HEK293 (cell line): ENCODE measurements around the gene HDHD3.

Experiments used
- BCL11B ChIP-seq: fragments of 450-650 bp; formaldehyde crosslinking; IDR thresholded peaks from 2 replicates; pipeline ENCODE4 v1.5.1; 2016; ENCODE audit warnings: low read depth, missing biosample characterization, missing genetic modification characterization
- GFI1B ChIP-seq: fragments of 450-650 bp; formaldehyde crosslinking; IDR thresholded peaks from 2 replicates; pipeline ENCODE4 v1.5.1; 2016; ENCODE audit warnings: missing biosample characterization, missing genetic modification characterization
- GLIS1 ChIP-seq: fragments of 450-650 bp; formaldehyde crosslinking; IDR thresholded peaks from 2 replicates; pipeline ENCODE4 v1.5.1; 2016; ENCODE audit warnings: missing biosample characterization, missing genetic modification characterization
- KLF7 ChIP-seq: fragments of 450-650 bp; formaldehyde crosslinking; IDR thresholded peaks from 2 replicates; pipeline ENCODE4 v1.5.1; 2016; ENCODE audit warnings: missing biosample characterization, missing genetic modification characterization, borderline replicate concordance
- PRDM6 ChIP-seq: fragments of 450-650 bp; formaldehyde crosslinking; IDR thresholded peaks from 2 replicates; pipeline ENCODE4 v1.5.1; 2017; ENCODE audit warnings: missing biosample characterization, missing genetic modification characterization
- SP3 ChIP-seq: fragments of 450-650 bp; formaldehyde crosslinking; IDR thresholded peaks from 2 replicates; pipeline ENCODE4 v1.5.1; 2016; ENCODE audit warnings: missing biosample characterization, missing genetic modification characterization
- TCF7L2 ChIP-seq: IDR thresholded peaks from 2 replicates; pipeline ENCODE4 v1.6.1; 2011; ENCODE audit warnings: low read depth, mild to moderate bottlenecking, inconsistent platforms, low read length, moderate library complexity, borderline replicate concordance
- ZBTB20 ChIP-seq: fragments of 450-650 bp; formaldehyde crosslinking; IDR thresholded peaks from 2 replicates; pipeline ENCODE4 v1.5.1; 2016; ENCODE audit warnings: missing biosample characterization, missing genetic modification characterization
- ZBTB49 ChIP-seq: fragments of 450-650 bp; formaldehyde crosslinking; IDR thresholded peaks from 2 replicates; pipeline ENCODE4 v1.5.1; 2016; ENCODE audit warnings: missing biosample characterization, missing genetic modification characterization, low read depth
- ZFP37 ChIP-seq: fragments of 450-650 bp; formaldehyde crosslinking; IDR thresholded peaks from 2 replicates; pipeline ENCODE4 v1.5.1; 2016; ENCODE audit warnings: missing biosample characterization, missing genetic modification characterization
- ZNF121 ChIP-seq: fragments of 450-650 bp; formaldehyde crosslinking; IDR thresholded peaks from 2 replicates; pipeline ENCODE4 v1.5.1; 2016; ENCODE audit warnings: missing biosample characterization, missing genetic modification characterization
- ZNF19 ChIP-seq: fragments of 450-650 bp; formaldehyde crosslinking; IDR thresholded peaks from 2 replicates; pipeline ENCODE4; 2016; ENCODE audit warnings: missing biosample characterization, missing genetic modification characterization, low read depth
- ZNF214 ChIP-seq: fragments of 450-650 bp; formaldehyde crosslinking; IDR thresholded peaks from 2 replicates; pipeline ENCODE4 v1.5.1; 2017; ENCODE audit warnings: missing biosample characterization, mild to moderate bottlenecking, missing genetic modification characterization, borderline replicate concordance
- ZNF341 ChIP-seq: fragments of 450-650 bp; formaldehyde crosslinking; IDR thresholded peaks from 2 replicates; pipeline ENCODE4; 2016; ENCODE audit warnings: low read depth, missing biosample characterization, missing genetic modification characterization
- ZNF354C ChIP-seq: fragments of 450-650 bp; formaldehyde crosslinking; IDR thresholded peaks from 2 replicates; pipeline ENCODE4 v1.5.1; 2016; ENCODE audit warnings: missing biosample characterization, missing genetic modification characterization, low read depth, borderline replicate concordance
- ZNF423 ChIP-seq: fragments of 450-650 bp; formaldehyde crosslinking; IDR thresholded peaks from 2 replicates; pipeline ENCODE4 v1.5.1; 2016; ENCODE audit warnings: missing biosample characterization, missing genetic modification characterization
- ZNF555 ChIP-seq: fragments of 450-650 bp; formaldehyde crosslinking; conservative IDR thresholded peaks from 2 replicates; pipeline ENCODE4 v1.5.1; 2017; ENCODE audit warnings: missing biosample characterization, mild to moderate bottlenecking, missing genetic modification characterization, inconsistent platforms
- ZNF558 ChIP-seq: fragments of 450-650 bp; formaldehyde crosslinking; IDR thresholded peaks from 2 replicates; pipeline ENCODE4 v1.5.1; 2016; ENCODE audit warnings: missing biosample characterization, missing genetic modification characterization
- ZNF660 ChIP-seq: fragments of 450-650 bp; IDR thresholded peaks from 2 replicates; pipeline ENCODE4 v1.5.1; 2018; ENCODE audit warnings: missing biosample characterization, mild to moderate bottlenecking, missing genetic modification characterization
- ZNF785 ChIP-seq: fragments of 450-650 bp; formaldehyde crosslinking; IDR thresholded peaks from 2 replicates; pipeline ENCODE4 v1.5.1; 2016; ENCODE audit warnings: missing biosample characterization, missing genetic modification characterization
- TF ChIP-seq, protein P1 (sequence below): fragments of 450-650 bp; formaldehyde crosslinking; IDR thresholded peaks from 2 replicates; pipeline ENCODE4 v1.5.1; 2016; ENCODE audit warnings: missing biosample characterization, missing genetic modification characterization
- TF ChIP-seq, protein P2 (sequence below): fragments of 450-650 bp; formaldehyde crosslinking; IDR thresholded peaks from 2 replicates; pipeline ENCODE4 v1.5.1; 2017; ENCODE audit warnings: missing biosample characterization, missing genetic modification characterization
- TF ChIP-seq, protein P3 (sequence below): fragments of 450-650 bp; formaldehyde crosslinking; IDR thresholded peaks from 2 replicates; pipeline ENCODE4 v1.5.1; 2016; ENCODE audit warnings: missing biosample characterization, missing genetic modification characterization
- TF ChIP-seq, protein P4 (sequence below): fragments of 450-650 bp; IDR thresholded peaks from 2 replicates; pipeline ENCODE4 v1.5.1; 2018; ENCODE audit warnings: missing biosample characterization, missing genetic modification characterization

The HDHD3 gene

GRCh38 chr9:113340011-113340699, 36.6 kb downstream of the HDHD3 start, which contains the start of gene WDR31 (continued):
- TF ChIP-seq, protein P1, sequence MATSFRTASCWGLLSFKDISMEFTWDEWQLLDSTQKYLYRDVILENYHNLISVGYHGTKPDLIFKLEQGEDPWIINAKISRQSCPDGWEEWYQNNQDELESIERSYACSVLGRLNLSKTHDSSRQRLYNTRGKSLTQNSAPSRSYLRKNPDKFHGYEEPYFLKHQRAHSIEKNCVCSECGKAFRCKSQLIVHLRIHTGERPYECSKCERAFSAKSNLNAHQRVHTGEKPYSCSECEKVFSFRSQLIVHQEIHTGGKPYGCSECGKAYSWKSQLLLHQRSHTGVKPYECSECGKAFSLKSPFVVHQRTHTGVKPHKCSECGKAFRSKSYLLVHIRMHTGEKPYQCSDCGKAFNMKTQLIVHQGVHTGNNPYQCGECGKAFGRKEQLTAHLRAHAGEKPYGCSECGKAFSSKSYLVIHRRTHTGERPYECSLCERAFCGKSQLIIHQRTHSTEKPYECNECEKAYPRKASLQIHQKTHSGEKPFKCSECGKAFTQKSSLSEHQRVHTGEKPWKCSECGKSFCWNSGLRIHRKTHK: no peak
- TF ChIP-seq ZFP37 (peak; percentile 89; the same call in 1 of the 2 replicates), PRDM6 (tag by site-specific recombination) (no peak), ZNF19 (tag by site-specific recombination) (no peak), ZBTB20 (tag by site-specific recombination) (peak; percentile 75), KLF7 (peak; percentile 96; the same call in 1 of the 2 replicates), ZNF354C (no peak), ZNF555 (no peak), GLIS1 (peak; percentile 84), ZNF341 (tag by site-specific recombination) (peak; percentile 99), BCL11B (tag by site-specific recombination) (no peak), ZBTB49 (no peak), SP3 (peak; percentile 92), TCF7L2 (no peak), ZNF214 (tag by site-specific recombination) (no peak), ZNF558 (no peak), ZNF660 (tag by site-specific recombination) (peak; percentile 97), GFI1B (tag by site-specific recombination) (no peak), ZNF121 (tag by site-specific recombination) (no peak), ZNF785 (tag by site-specific recombination) (no peak), ZNF423 (tag by site-specific recombination) (no peak)
- TF ChIP-seq, protein P2, sequence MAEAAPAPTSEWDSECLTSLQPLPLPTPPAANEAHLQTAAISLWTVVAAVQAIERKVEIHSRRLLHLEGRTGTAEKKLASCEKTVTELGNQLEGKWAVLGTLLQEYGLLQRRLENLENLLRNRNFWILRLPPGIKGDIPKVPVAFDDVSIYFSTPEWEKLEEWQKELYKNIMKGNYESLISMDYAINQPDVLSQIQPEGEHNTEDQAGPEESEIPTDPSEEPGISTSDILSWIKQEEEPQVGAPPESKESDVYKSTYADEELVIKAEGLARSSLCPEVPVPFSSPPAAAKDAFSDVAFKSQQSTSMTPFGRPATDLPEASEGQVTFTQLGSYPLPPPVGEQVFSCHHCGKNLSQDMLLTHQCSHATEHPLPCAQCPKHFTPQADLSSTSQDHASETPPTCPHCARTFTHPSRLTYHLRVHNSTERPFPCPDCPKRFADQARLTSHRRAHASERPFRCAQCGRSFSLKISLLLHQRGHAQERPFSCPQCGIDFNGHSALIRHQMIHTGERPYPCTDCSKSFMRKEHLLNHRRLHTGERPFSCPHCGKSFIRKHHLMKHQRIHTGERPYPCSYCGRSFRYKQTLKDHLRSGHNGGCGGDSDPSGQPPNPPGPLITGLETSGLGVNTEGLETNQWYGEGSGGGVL (tag by site-specific recombination): peak; percentile 70
- TF ChIP-seq, protein P3, sequence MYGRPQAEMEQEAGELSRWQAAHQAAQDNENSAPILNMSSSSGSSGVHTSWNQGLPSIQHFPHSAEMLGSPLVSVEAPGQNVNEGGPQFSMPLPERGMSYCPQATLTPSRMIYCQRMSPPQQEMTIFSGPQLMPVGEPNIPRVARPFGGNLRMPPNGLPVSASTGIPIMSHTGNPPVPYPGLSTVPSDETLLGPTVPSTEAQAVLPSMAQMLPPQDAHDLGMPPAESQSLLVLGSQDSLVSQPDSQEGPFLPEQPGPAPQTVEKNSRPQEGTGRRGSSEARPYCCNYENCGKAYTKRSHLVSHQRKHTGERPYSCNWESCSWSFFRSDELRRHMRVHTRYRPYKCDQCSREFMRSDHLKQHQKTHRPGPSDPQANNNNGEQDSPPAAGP (tag by site-specific recombination): peak; percentile 90
- TF ChIP-seq, protein P4, sequence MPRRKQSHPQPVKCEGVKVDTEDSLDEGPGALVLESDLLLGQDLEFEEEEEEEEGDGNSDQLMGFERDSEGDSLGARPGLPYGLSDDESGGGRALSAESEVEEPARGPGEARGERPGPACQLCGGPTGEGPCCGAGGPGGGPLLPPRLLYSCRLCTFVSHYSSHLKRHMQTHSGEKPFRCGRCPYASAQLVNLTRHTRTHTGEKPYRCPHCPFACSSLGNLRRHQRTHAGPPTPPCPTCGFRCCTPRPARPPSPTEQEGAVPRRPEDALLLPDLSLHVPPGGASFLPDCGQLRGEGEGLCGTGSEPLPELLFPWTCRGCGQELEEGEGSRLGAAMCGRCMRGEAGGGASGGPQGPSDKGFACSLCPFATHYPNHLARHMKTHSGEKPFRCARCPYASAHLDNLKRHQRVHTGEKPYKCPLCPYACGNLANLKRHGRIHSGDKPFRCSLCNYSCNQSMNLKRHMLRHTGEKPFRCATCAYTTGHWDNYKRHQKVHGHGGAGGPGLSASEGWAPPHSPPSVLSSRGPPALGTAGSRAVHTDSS (tag by site-specific recombination): no peak
